Thyroid gland (tissue), 4 donors: Measurements from ENCODE around the gene SHCBP1L.

Experiments
- POLR2A ChIP-seq, 2 donors: fragments of 450-650 bp; IDR thresholded peaks; one replicate each; pipeline ENCODE4 v1.6.1; 2017; ENCODE audit warnings: antibody characterized with exemption in 2 of 2, mild to moderate bottlenecking in 2 of 2, moderate library complexity in 1 of 2
- TF ChIP-seq, protein P1 (sequence below), 6 experiments: fragments of 200-600 bp in 3 of 6; fragments of 450-650 bp in 3 of 6; sonication (generic) in 3 of 6; IDR thresholded peaks; one replicate each; pipeline ENCODE4 v1.5.1; 2016 to 2019; ENCODE audit warnings: antibody characterized with exemption in 6 of 6, mild to moderate bottlenecking in 2 of 6, inconsistent platforms in 1 of 6, moderate library complexity in 1 of 6

DNA sequence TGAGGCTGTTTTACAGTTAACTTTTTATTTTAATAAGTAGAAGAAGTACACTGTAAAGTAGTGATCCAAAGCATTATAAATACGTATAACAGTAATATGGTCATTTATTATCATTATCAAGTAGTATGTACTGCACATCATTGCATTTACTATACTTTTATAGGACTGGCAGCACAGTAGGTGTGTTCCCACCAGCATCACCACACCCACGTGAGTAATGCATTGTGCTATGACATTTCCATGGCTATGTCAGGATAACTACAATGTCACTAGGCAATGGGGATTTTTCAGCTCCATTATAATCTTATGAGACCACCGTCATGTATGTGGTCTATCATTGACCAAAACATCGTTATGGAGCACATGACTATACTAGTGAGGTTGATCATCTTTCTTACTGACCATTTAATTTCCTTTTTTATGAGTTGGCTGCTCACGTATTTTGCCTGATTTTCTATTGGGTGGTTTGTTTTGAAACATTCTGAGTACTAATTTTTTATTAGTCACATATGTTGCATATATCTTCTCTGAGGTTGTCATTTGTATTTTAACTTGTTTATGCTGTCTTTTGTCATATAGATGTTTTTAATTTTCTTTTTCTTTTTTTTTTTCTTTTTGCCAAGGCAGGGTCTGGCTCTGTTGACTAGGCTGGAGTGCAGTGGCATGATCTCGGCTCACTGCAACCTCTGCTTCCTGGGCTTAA is 25.3 kb upstream of the SHCBP1L start:
- no peak for TF ChIP-seq POLR2A (IDR thresholded peaks at IDR 0.05)
- TF ChIP-seq, protein P1, sequence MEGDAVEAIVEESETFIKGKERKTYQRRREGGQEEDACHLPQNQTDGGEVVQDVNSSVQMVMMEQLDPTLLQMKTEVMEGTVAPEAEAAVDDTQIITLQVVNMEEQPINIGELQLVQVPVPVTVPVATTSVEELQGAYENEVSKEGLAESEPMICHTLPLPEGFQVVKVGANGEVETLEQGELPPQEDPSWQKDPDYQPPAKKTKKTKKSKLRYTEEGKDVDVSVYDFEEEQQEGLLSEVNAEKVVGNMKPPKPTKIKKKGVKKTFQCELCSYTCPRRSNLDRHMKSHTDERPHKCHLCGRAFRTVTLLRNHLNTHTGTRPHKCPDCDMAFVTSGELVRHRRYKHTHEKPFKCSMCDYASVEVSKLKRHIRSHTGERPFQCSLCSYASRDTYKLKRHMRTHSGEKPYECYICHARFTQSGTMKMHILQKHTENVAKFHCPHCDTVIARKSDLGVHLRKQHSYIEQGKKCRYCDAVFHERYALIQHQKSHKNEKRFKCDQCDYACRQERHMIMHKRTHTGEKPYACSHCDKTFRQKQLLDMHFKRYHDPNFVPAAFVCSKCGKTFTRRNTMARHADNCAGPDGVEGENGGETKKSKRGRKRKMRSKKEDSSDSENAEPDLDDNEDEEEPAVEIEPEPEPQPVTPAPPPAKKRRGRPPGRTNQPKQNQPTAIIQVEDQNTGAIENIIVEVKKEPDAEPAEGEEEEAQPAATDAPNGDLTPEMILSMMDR (IDR thresholded peaks at IDR 0.05), result no peak
